ENCODE results near the gene NTM.

NTM gene

GRCh38 chr11:131373756-131374155 is 3.3 kb downstream of the NTM start:
- no peak for DNase-seq

DNA sequence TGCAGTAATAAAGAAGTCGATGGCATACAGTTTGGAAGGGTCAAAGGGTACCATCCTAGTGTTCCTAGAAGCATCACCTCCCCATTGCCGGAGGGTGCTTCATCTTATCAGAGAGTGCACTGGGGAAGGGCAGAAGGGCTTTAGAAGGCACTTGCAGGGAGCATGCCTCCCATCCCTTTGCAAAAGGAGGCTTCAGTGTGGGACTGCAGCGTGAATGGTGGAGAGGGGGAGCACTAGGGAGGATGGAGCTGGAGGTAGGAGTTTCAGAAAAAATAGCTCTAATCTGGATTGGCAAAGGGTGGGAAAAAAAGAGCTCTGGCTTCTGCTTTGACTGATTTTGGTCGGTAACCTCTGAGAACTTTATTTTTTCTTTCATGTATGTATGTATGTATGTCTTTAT is 5.0 kb downstream of the NTM start:
- no peak for DNase-seq

- no peak for DNase-seq
Measured at GRCh38 chr11:131375915-131376314, 5.5 kb downstream of the NTM start.

GRCh38 chr11:131378931-131379330 is 8.5 kb downstream of the NTM start:
- no peak for DNase-seq

DNA sequence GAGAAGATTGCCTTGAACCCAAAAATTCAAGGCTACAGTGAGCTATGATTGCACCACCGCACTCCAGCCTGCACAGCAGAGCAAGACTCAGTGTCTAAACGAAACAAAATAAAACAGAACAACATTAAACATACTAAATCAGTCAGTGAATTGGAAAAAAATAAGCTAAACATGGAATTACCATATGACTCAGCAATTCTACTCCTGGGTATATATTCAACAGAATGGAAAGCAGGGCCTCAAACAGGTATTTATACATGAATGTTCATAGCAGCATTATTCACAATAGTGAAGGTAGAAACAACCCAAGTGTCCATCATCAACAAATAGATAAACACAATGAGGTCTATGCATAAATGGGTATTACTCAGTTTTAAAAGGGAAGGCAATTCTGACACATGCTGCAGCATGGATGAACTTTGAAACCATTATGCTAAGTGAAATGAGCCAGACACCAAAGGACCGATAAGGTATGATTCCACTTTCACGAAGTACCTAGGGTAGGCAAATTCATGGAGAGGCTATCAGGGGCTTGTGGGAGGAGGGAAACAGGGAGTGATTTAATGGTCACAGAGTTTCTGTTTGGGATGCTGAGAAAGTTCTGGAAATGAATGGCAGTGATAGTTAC is 15.5 kb downstream of the NTM start:
- DNase-seq, result no peak

GRCh38 chr11:131386408-131386807 is 16.0 kb downstream of the NTM start:
- DNase-seq, result no peak

DNA sequence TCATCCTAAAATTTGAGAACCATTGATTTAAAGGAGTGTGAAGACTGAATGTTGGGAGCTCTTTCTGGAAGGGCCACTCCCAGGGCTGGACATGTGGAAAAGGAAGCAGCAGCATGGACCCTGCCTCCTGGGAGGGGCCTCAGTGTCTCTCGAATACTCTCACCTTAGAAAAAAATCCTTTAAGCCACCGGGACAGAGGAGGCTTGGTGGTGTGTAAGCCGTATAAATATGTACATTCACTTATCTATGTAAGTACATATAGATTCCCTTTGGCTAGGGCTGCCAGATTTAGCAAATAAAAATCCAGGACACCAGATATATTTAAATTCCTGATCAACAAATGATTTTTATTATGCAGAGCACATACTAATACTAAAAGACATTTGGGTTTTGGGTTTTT is 17.6 kb downstream of the NTM start:
- no peak for DNase-seq

- DNase-seq, result no peak
Measured at GRCh38 chr11:131389582-131389981, 19.2 kb downstream of the NTM start.

- no peak for DNase-seq
Measured at GRCh38 chr11:131391176-131391575, 20.8 kb downstream of the NTM start.

GRCh38 chr11:131392528-131393255 is 22.3 kb downstream of the NTM start:
- DNase-seq, result no peak

GRCh38 chr11:131393691-131394090 is 23.3 kb downstream of the NTM start:
- no peak for DNase-seq

GRCh38 chr11:131397675-131398074 is 27.3 kb downstream of the NTM start:
- DNase-seq, result no peak

GRCh38 chr11:131402040-131402439 is 31.6 kb downstream of the NTM start:
- DNase-seq, result peak; percentile 48 to 62

- DNase-seq, result no peak
Measured at GRCh38 chr11:131404010-131404409, 33.6 kb downstream of the NTM start.

GRCh38 chr11:131408025-131408640 is 37.7 kb downstream of the NTM start:
- peak; percentile 81 to 83 for DNase-seq

DNA sequence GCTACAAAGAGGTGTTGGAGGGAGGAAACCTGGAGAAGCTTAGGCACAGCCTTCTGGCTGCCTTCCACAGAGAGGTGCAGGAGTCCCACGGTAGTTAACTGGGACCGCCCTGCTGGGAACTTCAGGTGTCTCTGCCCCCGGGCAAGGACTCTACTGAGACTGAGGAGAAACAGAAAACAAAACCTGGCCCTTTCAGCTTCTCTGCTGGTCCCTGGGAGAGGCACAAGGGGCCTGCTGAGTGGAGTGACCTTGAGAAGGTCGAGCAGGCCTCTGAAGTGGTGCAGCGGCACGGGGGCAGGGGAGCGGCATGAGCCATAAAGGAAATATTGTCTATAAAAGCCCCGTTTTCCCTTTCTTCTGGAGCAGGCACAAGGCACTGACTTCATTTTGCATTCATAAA is 38.9 kb downstream of the NTM start:
- no peak for DNase-seq

DNA sequence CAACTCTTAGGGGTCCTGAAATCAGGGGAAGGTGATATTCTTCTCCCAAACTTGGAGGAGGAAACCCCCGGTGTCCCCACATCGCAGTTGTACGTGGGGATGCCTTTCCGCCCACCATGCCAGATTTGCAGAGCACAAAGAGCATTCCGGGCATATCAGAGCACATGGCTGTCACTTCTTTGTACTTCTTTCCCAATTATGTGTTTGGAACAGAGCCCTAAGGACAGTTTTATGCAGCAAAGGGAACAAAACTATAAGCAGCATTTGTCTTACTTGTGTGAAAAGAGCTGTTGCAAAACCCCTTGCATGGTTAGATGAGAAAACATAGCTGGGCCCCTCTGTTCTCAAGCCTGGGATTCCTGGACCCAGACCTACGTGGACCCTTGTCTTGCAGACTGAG is 41.2 kb downstream of the NTM start:
- DNase-seq, result no peak

DNA sequence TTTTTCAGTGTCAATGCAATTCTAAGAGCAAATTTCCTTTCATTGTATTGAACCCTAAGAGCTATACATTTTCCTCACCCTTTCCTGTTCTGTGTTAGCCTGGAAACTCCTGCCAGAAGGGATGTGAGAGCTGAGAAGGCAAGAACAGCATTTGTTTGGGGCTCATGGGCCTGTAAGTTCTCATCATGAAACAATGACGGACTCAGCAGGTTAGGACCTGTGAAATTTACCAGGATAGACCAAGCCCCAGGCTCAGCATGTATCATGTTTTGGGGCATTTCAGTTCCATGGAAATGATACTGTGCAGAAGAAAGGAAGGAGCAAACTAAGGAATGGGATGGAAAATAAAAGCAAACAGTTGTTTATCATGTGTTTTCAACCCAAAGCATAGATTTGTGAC is 41.6 kb downstream of the NTM start:
- DNase-seq, result no peak

DNA sequence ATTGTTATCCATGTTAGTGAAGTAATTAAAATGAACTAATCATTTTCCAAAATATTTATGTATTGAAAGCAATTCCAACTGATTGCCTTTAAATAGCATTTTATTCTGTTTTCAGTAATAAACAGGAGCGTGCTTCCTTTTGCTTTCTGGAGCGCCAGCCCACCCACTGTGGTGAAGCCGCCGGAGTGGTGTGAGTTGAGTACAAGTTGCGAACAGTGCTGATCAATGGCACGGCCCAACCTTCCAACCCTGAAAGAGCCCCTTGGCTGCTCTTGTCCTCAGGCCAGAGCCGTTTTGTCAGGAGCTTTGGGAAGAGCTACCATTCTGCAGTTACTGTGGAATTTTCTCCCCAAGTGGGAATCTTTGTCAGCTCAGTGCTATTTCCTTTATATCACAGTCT is 42.8 kb downstream of the NTM start:
- DNase-seq, result no peak

- DNase-seq, result no peak
Measured at GRCh38 chr11:131418189-131418588, 47.8 kb downstream of the NTM start.

DNA sequence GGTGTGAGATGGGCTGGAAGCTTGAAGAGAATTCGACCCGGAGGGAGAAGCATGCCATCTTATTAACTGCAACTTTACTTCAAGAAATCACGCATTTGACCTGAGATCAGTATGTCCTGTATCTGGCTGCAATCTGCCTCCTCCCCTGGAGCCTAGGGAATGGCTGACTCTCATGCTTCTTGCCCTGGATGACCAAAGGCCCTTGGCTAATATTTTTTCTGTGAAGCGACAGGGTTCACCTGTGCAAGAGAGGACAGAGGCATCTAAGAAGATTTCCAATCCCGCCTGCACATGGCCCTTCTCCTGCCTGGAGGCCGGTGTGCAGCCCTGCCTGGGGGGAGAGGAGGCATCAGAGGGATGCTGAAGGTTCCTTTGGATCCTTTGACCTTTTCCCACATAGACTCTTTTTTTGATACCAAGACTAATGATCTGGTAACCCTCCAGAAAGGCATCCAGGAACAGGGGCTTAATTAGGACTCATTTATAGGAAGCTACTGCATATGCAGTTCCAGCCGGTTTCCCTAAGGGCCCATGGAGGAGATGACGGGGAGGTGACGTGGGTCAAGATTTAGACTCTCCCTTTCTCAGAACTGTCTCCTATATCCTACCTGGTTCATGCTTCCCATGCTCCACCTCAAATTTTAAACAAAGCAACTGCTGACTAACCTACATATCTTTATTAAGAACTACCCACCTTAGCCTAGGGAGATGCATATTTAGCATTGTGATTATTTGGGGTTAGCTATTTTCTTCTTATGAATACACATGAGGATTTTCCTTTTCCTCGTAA is 50.8 kb downstream of the NTM start:
- DNase-seq, result no peak

DNA sequence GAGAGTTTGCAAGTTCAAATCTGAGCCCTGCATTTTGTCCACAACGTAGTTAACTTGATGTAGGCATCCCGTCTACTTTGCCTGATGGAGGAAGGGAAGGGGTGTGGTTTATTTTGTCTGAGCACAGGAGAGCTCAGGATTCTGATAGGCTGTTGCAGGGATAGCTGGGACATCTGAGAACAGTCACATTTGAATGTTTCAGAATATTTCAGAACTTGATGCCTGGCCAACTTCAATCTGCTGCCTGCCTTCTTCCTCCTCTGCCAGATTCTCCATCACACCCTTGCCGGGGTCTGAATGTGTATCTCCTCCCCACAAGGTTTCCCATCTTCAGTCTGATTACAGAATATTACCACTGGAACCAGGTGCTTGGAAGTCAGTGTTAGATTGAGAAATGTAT is 51.6 kb downstream of the NTM start:
- no peak for DNase-seq

DNA sequence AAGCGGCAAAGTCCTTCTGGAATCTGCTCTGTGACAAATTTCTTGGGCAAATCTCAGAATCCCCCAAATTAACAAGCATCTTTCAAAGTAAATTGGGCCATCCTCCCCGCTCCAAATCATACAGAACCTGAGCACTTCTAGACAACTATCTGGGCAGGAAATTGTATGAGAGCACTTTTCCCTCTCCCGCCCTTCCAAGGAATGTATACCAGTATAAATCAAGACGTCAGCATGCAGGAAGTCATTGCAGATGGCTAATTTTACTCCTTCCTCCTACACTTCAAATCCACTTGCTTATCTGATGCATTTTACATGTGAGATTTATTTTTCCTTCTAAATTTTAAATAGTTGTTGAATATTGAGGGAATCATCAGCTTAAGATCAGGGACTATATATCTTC is 52.1 kb downstream of the NTM start:
- DNase-seq, result no peak

DNA sequence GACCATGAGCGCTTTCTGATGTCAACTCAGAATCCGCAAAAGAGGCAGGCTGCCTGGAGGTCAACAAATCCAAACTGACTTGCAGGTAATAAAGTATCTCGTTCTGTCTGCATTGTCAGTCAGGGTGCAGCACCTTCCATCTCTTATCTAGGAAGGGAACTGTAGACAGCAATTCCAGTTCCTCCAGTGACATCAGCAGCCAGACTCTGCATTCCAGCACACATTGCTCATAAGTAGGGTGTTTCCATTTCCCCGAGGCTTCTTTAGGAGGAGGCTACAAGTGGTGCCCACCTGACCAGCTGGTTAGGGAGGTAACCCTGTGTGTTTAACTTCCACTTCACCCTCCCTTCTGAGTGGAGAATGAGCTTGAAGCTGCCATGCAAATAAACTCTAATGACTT is 53.3 kb downstream of the NTM start:
- DNase-seq, result no peak

Data from inflammatory macrophage treated with lipopolysaccharide for 1 hour (primary cell).